Esophagus squamous epithelium (tissue), 4 donors: ENCODE measurements around the gene HS3ST3B1.

Experiments used
- CTCF ChIP-seq, 6 experiments: fragments of 450-650 bp in 4 of 6; fragments of 200-600 bp in 2 of 6; sonication (generic) in 2 of 6; IDR thresholded peaks; one replicate each; pipeline ENCODE4 v1.5.1; 2016 to 2019; ENCODE audit warnings: antibody characterized with exemption in 6 of 6, mild to moderate bottlenecking in 4 of 6, moderate library complexity in 4 of 6
- POLR2A ChIP-seq, 4 donors: fragments of 450-650 bp; IDR thresholded peaks; one replicate each; pipeline ENCODE4 v1.6.1; 2017; ENCODE audit warnings: antibody characterized with exemption in 4 of 4, mild to moderate bottlenecking in 4 of 4, moderate library complexity in 3 of 4

GRCh38 chr17:14366199-14366598, 65.3 kb downstream of the HS3ST3B1 start:
- no peak for TF ChIP-seq POLR2A (IDR thresholded peaks at IDR 0.05)
- TF ChIP-seq CTCF (IDR thresholded peaks at IDR 0.05) = no peak
